ENCODE data around the gene TMEFF2.
"Not testable (repeated sequence)": the region's sequence is repeated elsewhere in the genome, so short reads cannot be mapped to it uniquely, and the experiment has no call there.

Gene TMEFF2

GRCh38 chr2:192127434-192127833 is 67.3 kb downstream of the TMEFF2 start:
- DNase-seq (ENCODE audit: low read depth) = no peak

- no peak for DNase-seq (ENCODE audit: low read depth)
These were observed 67.8 kb downstream of the TMEFF2 start for GRCh38 chr2:192126912-192127311.

GRCh38 chr2:192126426-192126825 is 68.3 kb downstream of the TMEFF2 start:
- DNase-seq (ENCODE audit: low read depth) = no peak

- DNase-seq (ENCODE audit: low read depth) = no peak
These were observed 70.2 kb downstream of the TMEFF2 start for GRCh38 chr2:192124571-192124970.

GRCh38 chr2:192123847-192124246 is 70.9 kb downstream of the TMEFF2 start:
- DNase-seq (ENCODE audit: low read depth) = no peak

GRCh38 chr2:192122946-192123345 is 71.8 kb downstream of the TMEFF2 start:
- no peak for DNase-seq (ENCODE audit: low read depth)

GRCh38 chr2:192122141-192122540 is 72.6 kb downstream of the TMEFF2 start:
- no peak for DNase-seq (ENCODE audit: low read depth)

GRCh38 chr2:192119536-192119935 is 75.2 kb downstream of the TMEFF2 start:
- DNase-seq (ENCODE audit: low read depth) = no peak

- DNase-seq (ENCODE audit: low read depth) = no peak
These were observed 77.0 kb downstream of the TMEFF2 start for GRCh38 chr2:192117705-192118104.

GRCh38 chr2:192111536-192111935 is 83.2 kb downstream of the TMEFF2 start:
- not testable (repeated sequence) for DNase-seq (ENCODE audit: low read depth)

GRCh38 chr2:192099742-192100141 is 95.0 kb downstream of the TMEFF2 start:
- no peak for DNase-seq (ENCODE audit: low read depth)

GRCh38 chr2:192098814-192099491 is 95.8 kb downstream of the TMEFF2 start:
- no peak for DNase-seq (ENCODE audit: low read depth)

- no peak for DNase-seq (ENCODE audit: low read depth)
These were observed 103.3 kb downstream of the TMEFF2 start for GRCh38 chr2:192091476-192091875.

GRCh38 chr2:192090911-192091310 is 103.8 kb downstream of the TMEFF2 start:
- DNase-seq (ENCODE audit: low read depth) = no peak

GRCh38 chr2:192087398-192087958 is 107.3 kb downstream of the TMEFF2 start:
- DNase-seq (ENCODE audit: low read depth) = no peak

GRCh38 chr2:192082121-192082520 is 112.6 kb downstream of the TMEFF2 start:
- DNase-seq (ENCODE audit: low read depth) = no peak

- not testable (repeated sequence) for DNase-seq (ENCODE audit: low read depth)
These were observed 114.6 kb downstream of the TMEFF2 start for GRCh38 chr2:192080096-192080495.

- DNase-seq (ENCODE audit: low read depth) = no peak
These were observed 120.9 kb downstream of the TMEFF2 start for GRCh38 chr2:192073878-192074277.

- DNase-seq (ENCODE audit: low read depth) = no peak
These were observed 122.0 kb downstream of the TMEFF2 start for GRCh38 chr2:192072778-192073177.

GRCh38 chr2:192072261-192072660 is 122.5 kb downstream of the TMEFF2 start:
- DNase-seq (ENCODE audit: low read depth) = no peak

GRCh38 chr2:192070099-192070498 is 124.6 kb downstream of the TMEFF2 start:
- DNase-seq (ENCODE audit: low read depth) = no peak

- DNase-seq (ENCODE audit: low read depth) = no peak
These were observed 125.3 kb downstream of the TMEFF2 start for GRCh38 chr2:192069417-192069816.

GRCh38 chr2:192068966-192069365 is 125.8 kb downstream of the TMEFF2 start:
- DNase-seq (ENCODE audit: low read depth) = no peak

GRCh38 chr2:192067631-192068030 is 127.1 kb downstream of the TMEFF2 start:
- no peak for DNase-seq (ENCODE audit: low read depth)
